Measurements from ENCODE around the gene PIK3C3.
A peak's percentile ranks its signal among the peaks of the same experiment; 100 is the strongest.

Gene PIK3C3

GRCh38 chr18:42114310-42114943, 159.4 kb downstream of the PIK3C3 start:
- no peak overlapping the region for H3K4me3 ChIP-seq (replicated peaks in 1 of 2; ENCODE audit: low read depth in 2 of 2, low read length in 2 of 2)
- peak; percentile 84 for TF ChIP-seq CTCF (IDR thresholded peaks at IDR 0.05; ENCODE audit: low read depth, low read length)
- peak; percentile 86 for DNase-seq (ENCODE audit: low read depth in 2 of 2)

- no peak for DNase-seq (ENCODE audit: low read depth in 2 of 2)
- TF ChIP-seq CTCF (IDR thresholded peaks at IDR 0.05; ENCODE audit: low read depth, low read length), result no peak
- no peak overlapping the region for H3K4me3 ChIP-seq (replicated peaks in 1 of 2; ENCODE audit: low read depth in 2 of 2, low read length in 2 of 2)
Observed at GRCh38 chr18:42126586-42126985, 171.6 kb downstream of the PIK3C3 start.

GRCh38 chr18:42131066-42131929, 176.3 kb downstream of the PIK3C3 start:
- TF ChIP-seq CTCF (IDR thresholded peaks at IDR 0.05; ENCODE audit: low read depth, low read length), result no peak
- no peak overlapping the region for H3K4me3 ChIP-seq (replicated peaks in 1 of 2; ENCODE audit: low read depth in 2 of 2, low read length in 2 of 2)
- DNase-seq (ENCODE audit: low read depth in 2 of 2), result no peak

- no peak overlapping the region for H3K4me3 ChIP-seq (replicated peaks in 1 of 2; ENCODE audit: low read depth in 2 of 2, low read length in 2 of 2)
- no peak for DNase-seq (ENCODE audit: low read depth in 2 of 2)
- no peak for TF ChIP-seq CTCF (IDR thresholded peaks at IDR 0.05; ENCODE audit: low read depth, low read length)
Observed at GRCh38 chr18:42131930-42132244, 176.9 kb downstream of the PIK3C3 start.

Measured in cardiac fibroblast (primary cell).